Bronchus fibroblast of lung (primary cell): ENCODE measurements around the gene SP140L. TPM values are rescaled to one million over a fixed set of nuclear protein-coding genes. Genes with fewer than 3 reads are reported as not detected.

ENCODE experiments used
- total RNA-seq: library from RNA; depleted of rRNA; stranded (reverse); fragments of >200 nt; gene quantifications from 2 replicates; pipeline ENCODE4 v1.2.3, GENCODE V29; 2015

SP140L gene
- 4.0 and 4.9 TPM in 2 replicates for total RNA-seq

DNA sequence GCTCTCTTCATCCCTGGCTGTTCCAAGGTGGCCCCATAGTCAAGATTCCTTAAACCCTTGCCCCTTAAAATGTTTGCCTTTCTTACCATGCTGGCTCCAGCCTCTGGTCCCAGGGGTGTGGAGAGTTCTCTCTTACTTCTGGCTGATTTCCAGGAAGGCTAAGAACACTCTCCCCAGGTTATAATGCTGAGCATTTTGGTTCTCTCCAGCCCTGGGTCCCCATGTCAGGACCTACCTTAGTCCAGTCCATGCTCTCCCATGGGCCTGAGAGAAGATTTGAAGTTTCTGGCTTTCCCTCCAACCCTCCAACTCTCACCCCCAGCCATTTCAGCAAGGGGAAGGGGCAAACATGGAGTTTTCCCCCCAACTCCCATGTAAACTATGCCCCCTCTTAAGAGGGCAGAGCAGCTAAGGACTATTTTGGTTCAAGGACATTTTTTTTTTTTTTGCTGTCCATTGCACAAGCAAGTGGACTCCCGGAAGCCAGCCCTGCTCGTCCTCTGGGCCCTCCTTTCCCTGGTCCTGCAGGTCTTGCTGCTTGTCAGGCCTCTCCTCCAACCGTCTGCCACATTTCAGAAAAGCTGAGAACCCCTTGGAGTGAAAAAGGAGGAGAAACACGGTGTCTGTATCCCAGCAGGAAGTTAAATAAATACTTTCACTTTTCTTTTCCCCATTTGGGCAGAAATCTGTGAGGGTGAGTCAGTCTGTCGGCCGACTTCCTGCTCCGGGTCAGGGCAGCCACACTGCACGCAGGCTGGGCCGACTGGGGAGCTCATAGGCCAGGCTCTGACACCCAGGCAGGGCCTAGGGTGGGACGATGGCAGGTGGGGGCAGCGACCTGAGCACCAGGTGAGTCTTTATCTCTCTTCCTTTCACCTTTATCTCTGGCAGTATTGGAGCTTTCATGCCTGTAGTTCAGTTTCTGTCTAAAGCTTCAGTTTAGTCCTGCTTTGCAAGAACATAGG is at the start of gene SP140L:
SP140L (plus strand) TSS at position 741 of the 965 bp plus-strand sequence; CDS start at position 818, 77 bp downstream.

GRCh38 chr2:230416061-230416721 is 89.2 kb downstream of the SP140L start, which contains the start of gene SP100:
TSS of gene SP100 (plus strand) at chr2:230416201. CDS start at chr2:230416297, 96 bp downstream.

Other genes starting within 250 kb of the SP140L start
- 3.7 and 12.3 TPM in 2 replicates for gene SP110, start 107.2 kb upstream of the SP140L start, total RNA-seq
- gene SP140, start 101.5 kb upstream of the SP140L start, total RNA-seq: 0.74 and 2.0 TPM in 2 replicates
- 41.4 and 49.5 TPM in 2 replicates for gene SP100, start 89.0 kb downstream of the SP140L start, total RNA-seq